GM12864 (cell line): ENCODE results near the gene ELP1.
"Not testable (repeated sequence)": the region's sequence is repeated elsewhere in the genome, so short reads cannot be mapped to it uniquely, and the experiment has no call there.

ENCODE experiments used
- DNase-seq: peaks from one replicate; pipeline ENCODE4 v3.0.0-alpha.2; 2011; ENCODE audit warnings: low read depth
- H3K4me3 ChIP-seq: 2 replicates; pipeline ENCODE4 v1.5.1; 2011; ENCODE audit warnings: mild to moderate bottlenecking, low read depth, low read length, control low read depth
- TF ChIP-seq, protein P1 (sequence below): IDR thresholded peaks from 2 replicates; pipeline ENCODE4 v1.5.1; 2011; ENCODE audit warnings: low read depth, mild to moderate bottlenecking, moderate library complexity, low read length, control low read depth, inconsistent platforms; ENCODE audit errors: missing control alignments

ELP1 gene, protein sequence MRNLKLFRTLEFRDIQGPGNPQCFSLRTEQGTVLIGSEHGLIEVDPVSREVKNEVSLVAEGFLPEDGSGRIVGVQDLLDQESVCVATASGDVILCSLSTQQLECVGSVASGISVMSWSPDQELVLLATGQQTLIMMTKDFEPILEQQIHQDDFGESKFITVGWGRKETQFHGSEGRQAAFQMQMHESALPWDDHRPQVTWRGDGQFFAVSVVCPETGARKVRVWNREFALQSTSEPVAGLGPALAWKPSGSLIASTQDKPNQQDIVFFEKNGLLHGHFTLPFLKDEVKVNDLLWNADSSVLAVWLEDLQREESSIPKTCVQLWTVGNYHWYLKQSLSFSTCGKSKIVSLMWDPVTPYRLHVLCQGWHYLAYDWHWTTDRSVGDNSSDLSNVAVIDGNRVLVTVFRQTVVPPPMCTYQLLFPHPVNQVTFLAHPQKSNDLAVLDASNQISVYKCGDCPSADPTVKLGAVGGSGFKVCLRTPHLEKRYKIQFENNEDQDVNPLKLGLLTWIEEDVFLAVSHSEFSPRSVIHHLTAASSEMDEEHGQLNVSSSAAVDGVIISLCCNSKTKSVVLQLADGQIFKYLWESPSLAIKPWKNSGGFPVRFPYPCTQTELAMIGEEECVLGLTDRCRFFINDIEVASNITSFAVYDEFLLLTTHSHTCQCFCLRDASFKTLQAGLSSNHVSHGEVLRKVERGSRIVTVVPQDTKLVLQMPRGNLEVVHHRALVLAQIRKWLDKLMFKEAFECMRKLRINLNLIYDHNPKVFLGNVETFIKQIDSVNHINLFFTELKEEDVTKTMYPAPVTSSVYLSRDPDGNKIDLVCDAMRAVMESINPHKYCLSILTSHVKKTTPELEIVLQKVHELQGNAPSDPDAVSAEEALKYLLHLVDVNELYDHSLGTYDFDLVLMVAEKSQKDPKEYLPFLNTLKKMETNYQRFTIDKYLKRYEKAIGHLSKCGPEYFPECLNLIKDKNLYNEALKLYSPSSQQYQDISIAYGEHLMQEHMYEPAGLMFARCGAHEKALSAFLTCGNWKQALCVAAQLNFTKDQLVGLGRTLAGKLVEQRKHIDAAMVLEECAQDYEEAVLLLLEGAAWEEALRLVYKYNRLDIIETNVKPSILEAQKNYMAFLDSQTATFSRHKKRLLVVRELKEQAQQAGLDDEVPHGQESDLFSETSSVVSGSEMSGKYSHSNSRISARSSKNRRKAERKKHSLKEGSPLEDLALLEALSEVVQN (N-terminal part only)

DNA sequence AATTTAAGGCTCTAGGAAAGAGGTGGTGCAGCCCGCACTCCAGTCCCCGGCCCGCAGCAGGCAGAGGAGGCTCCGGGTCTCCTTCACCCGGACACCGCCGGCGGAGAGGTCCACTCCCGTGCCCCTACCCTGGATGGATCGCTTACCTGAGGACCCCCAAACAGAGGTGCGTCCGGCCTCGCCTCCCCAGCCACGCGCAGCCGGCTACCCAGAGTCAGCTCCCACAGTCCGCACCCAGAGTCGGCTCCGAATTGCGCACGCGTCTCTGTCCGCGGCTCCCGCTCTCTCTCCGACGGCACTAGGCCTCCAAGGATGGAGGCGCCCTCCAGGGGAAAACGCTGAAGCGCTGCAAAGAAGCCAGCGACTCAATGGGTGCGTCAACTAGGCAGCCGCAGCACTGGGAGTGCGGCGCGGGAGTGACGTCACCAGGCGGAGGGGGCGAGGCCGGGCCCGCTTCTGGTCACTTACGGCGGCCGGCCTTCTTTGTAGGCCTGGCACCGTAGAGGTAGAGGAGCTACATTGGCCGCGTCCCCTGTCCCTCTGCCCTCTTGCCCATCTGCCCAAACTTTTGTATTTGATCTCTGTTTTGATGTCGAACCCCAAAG, at the start of gene ELP1:
ELP1 (minus strand) TSS at position 407 of the 605 bp plus-strand sequence. CDS start 2,978 bp downstream, outside the sequence.
- DNase-seq, result peak; percentile 78
- H3K4me3 ChIP-seq, result peak within 1 kb of the TSS; percentile 95
- TF ChIP-seq, protein P1, sequence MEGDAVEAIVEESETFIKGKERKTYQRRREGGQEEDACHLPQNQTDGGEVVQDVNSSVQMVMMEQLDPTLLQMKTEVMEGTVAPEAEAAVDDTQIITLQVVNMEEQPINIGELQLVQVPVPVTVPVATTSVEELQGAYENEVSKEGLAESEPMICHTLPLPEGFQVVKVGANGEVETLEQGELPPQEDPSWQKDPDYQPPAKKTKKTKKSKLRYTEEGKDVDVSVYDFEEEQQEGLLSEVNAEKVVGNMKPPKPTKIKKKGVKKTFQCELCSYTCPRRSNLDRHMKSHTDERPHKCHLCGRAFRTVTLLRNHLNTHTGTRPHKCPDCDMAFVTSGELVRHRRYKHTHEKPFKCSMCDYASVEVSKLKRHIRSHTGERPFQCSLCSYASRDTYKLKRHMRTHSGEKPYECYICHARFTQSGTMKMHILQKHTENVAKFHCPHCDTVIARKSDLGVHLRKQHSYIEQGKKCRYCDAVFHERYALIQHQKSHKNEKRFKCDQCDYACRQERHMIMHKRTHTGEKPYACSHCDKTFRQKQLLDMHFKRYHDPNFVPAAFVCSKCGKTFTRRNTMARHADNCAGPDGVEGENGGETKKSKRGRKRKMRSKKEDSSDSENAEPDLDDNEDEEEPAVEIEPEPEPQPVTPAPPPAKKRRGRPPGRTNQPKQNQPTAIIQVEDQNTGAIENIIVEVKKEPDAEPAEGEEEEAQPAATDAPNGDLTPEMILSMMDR, result peak; percentile 15

GRCh38 chr9:108980893-108981292, 47.0 kb upstream of the ELP1 start:
- TF ChIP-seq, protein P1, result no peak
- no peak for DNase-seq
- H3K4me3 ChIP-seq, result no peak overlapping the region

DNA sequence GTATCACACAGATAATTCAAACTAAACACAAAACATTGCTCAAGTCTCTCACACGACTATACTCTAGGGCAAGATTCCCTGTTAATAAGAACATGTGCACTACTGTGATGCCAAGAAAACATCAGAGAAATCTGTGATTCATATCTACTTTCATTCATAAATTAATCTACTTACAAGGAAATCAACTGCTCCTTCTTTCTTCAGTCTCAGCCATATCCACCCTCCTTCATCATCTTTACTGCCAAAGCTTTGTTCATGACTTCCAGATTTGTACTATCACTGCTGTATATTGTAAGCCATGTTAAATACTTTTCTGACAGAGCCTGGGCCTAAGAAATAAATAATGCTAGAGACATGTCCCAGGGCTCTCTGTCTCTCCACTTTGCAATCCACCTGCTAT, 44.3 kb upstream of the ELP1 start:
- no peak for DNase-seq
- TF ChIP-seq, protein P1, result no peak
- no peak overlapping the region for H3K4me3 ChIP-seq

- no peak overlapping the region for H3K4me3 ChIP-seq
- TF ChIP-seq, protein P1, result no peak
- DNase-seq, result no peak
Measured at GRCh38 chr9:108973895-108974294, 40.0 kb upstream of the ELP1 start.

GRCh38 chr9:108972626-108973209, 38.8 kb upstream of the ELP1 start:
- DNase-seq, result no peak
- H3K4me3 ChIP-seq, result no peak overlapping the region
- TF ChIP-seq, protein P1, result no peak

GRCh38 chr9:108972186-108972585, 38.3 kb upstream of the ELP1 start:
- TF ChIP-seq, protein P1, result no peak
- DNase-seq, result no peak
- no peak overlapping the region for H3K4me3 ChIP-seq

GRCh38 chr9:108971392-108971791, 37.5 kb upstream of the ELP1 start:
- not testable (repeated sequence) for H3K4me3 ChIP-seq, DNase-seq
